B cell (primary cell): ENCODE data around the gene C1QA. TPM values are rescaled to one million over a fixed set of nuclear protein-coding genes. Genes with fewer than 3 reads are reported as not detected.

Experiments used
- ATAC-seq: fragments of 200-7000 bp; cut with Tn5 transposase; one replicate; pipeline ENCODE4 v1.10.0; 2021; ENCODE audit warnings: low read depth, mild to moderate bottlenecking, moderate number of reproducible peaks, moderate library complexity
- CTCF ChIA-PET: fragments of 350-600 bp; sonication (Branson Sonifier 250); formaldehyde crosslinking; loops from one replicate; lab custom pipeline; 2021; ENCODE audit warnings: antibody characterized with exemption, inconsistent platforms; lab: Charles Lee
- POLR2A ChIA-PET: fragments of 350-600 bp; sonication (Branson Sonifier 250); formaldehyde crosslinking; loops from one replicate; lab custom pipeline; 2021; ENCODE audit warnings: antibody characterized with exemption; lab: Charles Lee
- DNase-seq: peaks from one replicate; pipeline ENCODE4 v3.0.0; 2013
- H2AFZ ChIP-seq: 2 replicates; pipeline ENCODE4 v1.6.1; 2012; ENCODE audit warnings: mild to moderate bottlenecking, low read depth, low read length; ENCODE audit not compliant: insufficient read depth, poor library complexity, severe bottlenecking
- H3K27ac ChIP-seq, 2 donors: 1 replicate in 1 of 2; 2 replicates in 1 of 2; pipeline ENCODE4 v1.5.1; 2012 to 2013; ENCODE audit warnings: low read length in 2 of 2, mild to moderate bottlenecking in 2 of 2, moderate library complexity in 1 of 2
- H3K27me3 ChIP-seq, 4 experiments: fragments of 200-600 bp in 1 of 4; sonication (generic) in 1 of 4; replicated peaks in 1 of 4; 1 replicate in 2 of 4; 2 replicates in 2 of 4; pipeline versions ENCODE4 v1.6.1 to v1.7.0; 2013 to 2016; ENCODE audit warnings: low read length in 3 of 4, mild to moderate bottlenecking in 2 of 4, mixed read lengths in 1 of 4, moderate library complexity in 1 of 4; ENCODE audit not compliant: insufficient read depth in 4 of 4, control insufficient read depth in 3 of 4; ENCODE audit errors: control extremely low read depth in 1 of 4
- H3K36me3 ChIP-seq, 2 experiments: replicated peaks in 1 of 2; 1 replicate in 1 of 2; 2 replicates in 1 of 2; pipeline versions ENCODE4 v1.6.1 to v1.7.1; 2013; ENCODE audit warnings: low read length in 1 of 2; ENCODE audit not compliant: insufficient read depth in 2 of 2, control insufficient read depth in 1 of 2; ENCODE audit errors: control extremely low read depth in 1 of 2, extremely low read depth in 1 of 2
- H3K4me1 ChIP-seq, 2 donors: fragments of 200-600 bp in 1 of 2; sonication (generic) in 1 of 2; 1 replicate in 1 of 2; 2 replicates in 1 of 2; pipeline versions ENCODE4 v1.5.1 to v1.6.1; 2013 to 2017; ENCODE audit warnings: low read length in 2 of 2; ENCODE audit not compliant: control insufficient read depth in 2 of 2, insufficient read depth in 2 of 2
- H3K4me2 ChIP-seq: replicated peaks from 2 replicates; pipeline ENCODE3; 2012; ENCODE audit warnings: mild to moderate bottlenecking, low read depth, low read length; ENCODE audit not compliant: poor library complexity, severe bottlenecking
- H3K4me3 ChIP-seq, 5 experiments: fragments of 200-600 bp in 1 of 5; sonication (generic) in 1 of 5; 1 replicate in 3 of 5; 2 replicates in 2 of 5; pipeline versions ENCODE4 v1.5.1 to v1.7.0; 2011 to 2016; ENCODE audit warnings: low read length in 4 of 5, mild to moderate bottlenecking in 4 of 5, low read depth in 2 of 5, control low read depth in 1 of 5, moderate library complexity in 1 of 5; ENCODE audit not compliant: insufficient read depth in 1 of 5; ENCODE audit errors: control extremely low read depth in 1 of 5, extremely low read depth in 1 of 5
- H3K79me2 ChIP-seq: fragments of 200-600 bp; sonication (generic); one replicate; pipeline ENCODE4 v1.6.0; 2016; ENCODE audit warnings: low read length; ENCODE audit not compliant: control insufficient read depth, insufficient read depth
- H3K9ac ChIP-seq: fragments of 200-600 bp; sonication (generic); 2 replicates; pipeline ENCODE4 v1.6.1; 2017; ENCODE audit warnings: mild to moderate bottlenecking, low read length, moderate library complexity
- H3K9me3 ChIP-seq, 3 donors: one replicate each; pipeline versions ENCODE4 v1.6.1 to v1.7.1; 2013; ENCODE audit warnings: low read length in 2 of 3; ENCODE audit not compliant: control insufficient read depth in 2 of 3, insufficient read depth in 1 of 3; ENCODE audit errors: control extremely low read depth in 1 of 3
- H4K20me1 ChIP-seq: 2 replicates; pipeline ENCODE4 v1.6.0; 2012; ENCODE audit warnings: mild to moderate bottlenecking, low read length; ENCODE audit not compliant: insufficient read depth, control insufficient read depth, poor library complexity, severe bottlenecking
- H3K27ac Mint-ChIP-seq: one replicate; pipeline ENCODE4 v1.8.0; 2021; ENCODE audit warnings: mixed read lengths
- H3K27me3 Mint-ChIP-seq: one replicate; pipeline ENCODE4 v1.8.0; 2021; ENCODE audit warnings: mixed read lengths
- H3K4me1 Mint-ChIP-seq: one replicate; pipeline ENCODE4 v1.8.0; 2021; ENCODE audit warnings: mixed read lengths
- H3K4me3 Mint-ChIP-seq: one replicate; pipeline ENCODE4 v1.8.0; 2021; ENCODE audit warnings: mixed read lengths
- H3K9me3 Mint-ChIP-seq: one replicate; pipeline ENCODE4 v1.8.0; 2022; ENCODE audit warnings: mixed read lengths; ENCODE audit not compliant: insufficient read depth
- CTCF ChIP-seq: fragments of 200-600 bp; IDR thresholded peaks from one replicate; pipeline ENCODE4 v1.8.0; 2022; ENCODE audit warnings: antibody characterized with exemption, mild to moderate bottlenecking
- EZH2 ChIP-seq: IDR thresholded peaks from 2 replicates; pipeline ENCODE4 v1.6.1; 2012; ENCODE audit warnings: borderline replicate concordance, low read depth, mild to moderate bottlenecking, moderate library complexity, low read length; ENCODE audit not compliant: insufficient read depth, poor library complexity, severe bottlenecking
- WGBS: methylation state at CpG from one replicate; pipeline ENCODE4 v1.1.5; 2013; ENCODE audit warnings: missing lambda C conversion rate; ENCODE audit not compliant: insufficient coverage; 5-methylcytosine and 5-hydroxymethylcytosine counted together
- intact Hi-C: fragments of 100-400 bp; cut with micrococcal nuclease; formaldehyde crosslinking; loops from one replicate; pipeline ENCODE4 v1.10.0; 2022
- polyA plus RNA-seq: library from polyadenylated mRNA; depleted of rRNA; stranded (reverse); fragments of >200 nt; gene quantifications from 2 replicates; pipeline ENCODE4 v1.2.3, GENCODE V29; 2012
- total RNA-seq, 2 donors: library from RNA; stranded (reverse); fragments of 120-200 nt in 1 of 2; gene quantifications; 1 replicate in 1 of 2; 2 replicates in 1 of 2; pipeline versions ENCODE4 v1.2.3 to v1.2.4, GENCODE V29; 2013 to 2022

The C1QA gene
- total and polyA plus RNA-seq, 2 donors (not counting 1 experiment from before 2014, with no cell fraction given): 0.16 TPM; not detected in 1

GRCh38 chr1:22598736-22599135 is 37.7 kb upstream of the C1QA start:
- Mint-ChIP-seq H3K4me3 (no peak overlapping the region), H3K27me3 (peaks cover 7% of the 10 kb centered on the region), H3K4me1 (no peaks in the 10 kb centered on the region), H3K9me3 (no peaks in the 10 kb centered on the region), H3K27ac (no peak overlapping the region)
- Histone ChIP-seq H3K9me3 (no peaks in the 10 kb centered on the region), H3K79me2 (no peaks in the 10 kb centered on the region), H3K4me2 (no peak overlapping the region), H3K36me3 (no peaks in the 10 kb centered on the region), H3K27ac (no peak overlapping the region), H3K4me3 (no peak overlapping the region), H3K4me1 (no peaks in the 10 kb centered on the region), H4K20me1 (no peaks in the 10 kb centered on the region), H3K9ac (no peak overlapping the region), H2AFZ (no peak overlapping the region), H3K27me3 (peaks cover 0 to 2% (median 0%) of the 10 kb centered on the region in 4 experiments)
- DNase-seq (no peak), ATAC-seq (no peak)
- TF ChIP-seq CTCF: no peak
- TF ChIP-seq EZH2: no peak
- CTCF ChIA-PET: no interaction called here
- POLR2A ChIA-PET: no interaction called here
- 84% methylated on average over 16 of the region's 24 CpGs for WGBS
- intact Hi-C loops: no loop called here

DNA sequence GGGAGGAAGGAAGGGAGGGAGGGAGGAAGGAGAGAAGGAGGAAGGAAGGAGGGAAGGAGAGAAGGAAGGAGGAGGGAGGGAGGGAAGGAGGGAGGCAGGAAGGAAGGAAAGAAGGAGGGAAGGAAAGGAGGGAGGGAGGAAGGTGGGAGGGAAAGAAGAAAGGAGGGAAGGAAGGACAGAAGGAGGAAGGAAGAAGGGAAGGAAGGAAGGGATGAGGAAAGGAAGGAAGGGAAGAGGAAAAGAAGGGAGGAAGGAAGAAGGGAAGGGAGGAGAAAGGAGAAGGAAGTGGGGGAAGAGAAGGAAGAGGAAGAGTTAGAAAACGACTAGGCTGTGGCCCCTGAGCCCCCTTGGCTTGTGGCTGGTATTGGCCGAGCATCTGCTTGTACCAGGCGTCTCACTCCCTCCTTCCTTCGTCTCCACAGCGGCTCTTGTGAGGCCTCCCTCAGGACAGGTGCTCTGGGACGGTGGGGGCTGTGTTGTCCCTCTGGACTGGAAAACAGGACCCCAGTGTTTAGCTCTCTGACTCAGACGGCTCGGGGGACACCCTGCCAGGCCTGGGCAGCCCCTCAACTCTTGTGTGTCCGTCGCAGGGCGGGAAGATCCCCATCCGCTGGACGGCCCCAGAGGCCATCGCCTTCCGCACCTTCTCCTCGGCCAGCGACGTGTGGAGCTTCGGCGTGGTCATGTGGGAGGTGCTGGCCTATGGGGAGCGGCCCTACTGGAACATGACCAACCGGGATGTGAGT is 36.2 kb upstream of the C1QA start:
- TF ChIP-seq CTCF (no peak), EZH2 (no peak)
- CTCF ChIA-PET: no interaction called here
- Histone ChIP-seq H3K27me3 (peaks cover 0 to 2% (median 0%) of the 10 kb centered on the region in 4 experiments), H3K36me3 (no peaks in the 10 kb centered on the region), H4K20me1 (no peaks in the 10 kb centered on the region), H2AFZ (no peak overlapping the region), H3K9ac (no peak overlapping the region), H3K4me2 (no peak overlapping the region), H3K27ac (no peak overlapping the region), H3K4me3 (no peak overlapping the region), H3K79me2 (no peaks in the 10 kb centered on the region), H3K4me1 (no peaks in the 10 kb centered on the region), H3K9me3 (no peaks in the 10 kb centered on the region)
- Mint-ChIP-seq H3K9me3 (no peaks in the 10 kb centered on the region), H3K4me1 (no peaks in the 10 kb centered on the region), H3K27ac (no peak overlapping the region), H3K27me3 (peaks cover 12% of the 10 kb centered on the region), H3K4me3 (no peak overlapping the region)
- ATAC-seq (no peak), DNase-seq (no peak)
- POLR2A ChIA-PET: no interaction called here
- WGBS: 66% methylated on average over 22 of the region's 22 CpGs
- intact Hi-C loops: no loop called here
